Type B pancreatic cell (in vitro differentiated cells): ENCODE results near the gene DTX1. TPM values are rescaled to one million over a fixed set of nuclear protein-coding genes. Genes with fewer than 3 reads are reported as not detected.

Experiments used
- DNase-seq: peaks from one replicate; pipeline ENCODE4 v3.0.0; 2021; ENCODE audit warnings: mixed read lengths; ENCODE audit not compliant: unreplicated experiment; ENCODE audit errors: extremely low spot score
- H3K27ac Mint-ChIP-seq: 2 replicates; pipeline ENCODE4 v1.8.0; 2021; ENCODE audit warnings: mild to moderate bottlenecking, mixed read lengths
- H3K27me3 Mint-ChIP-seq: 2 replicates; pipeline ENCODE4 v1.8.0; 2021; ENCODE audit warnings: mixed read lengths
- H3K36me3 Mint-ChIP-seq: 2 replicates; pipeline ENCODE4 v1.8.0; 2021; ENCODE audit warnings: mixed read lengths
- H3K4me1 Mint-ChIP-seq: one replicate; pipeline ENCODE4 v1.8.0; 2021; ENCODE audit warnings: mixed read lengths; ENCODE audit not compliant: unreplicated experiment
- H3K4me3 Mint-ChIP-seq: 2 replicates; pipeline ENCODE4 v1.8.0; 2021; ENCODE audit warnings: mild to moderate bottlenecking, mixed read lengths
- H3K9me3 Mint-ChIP-seq: 2 replicates; pipeline ENCODE4 v1.8.0; 2021; ENCODE audit warnings: mixed read lengths
- CTCF ChIP-seq: fragments of 200-600 bp; sonication (generic); conservative IDR thresholded peaks from 2 replicates; pipeline ENCODE4 v1.5.0; 2021; ENCODE audit warnings: antibody characterized with exemption, mild to moderate bottlenecking
- total RNA-seq: library from RNA; stranded (reverse); gene quantifications from 2 replicates; pipeline ENCODE4 v1.2.1, GENCODE V29; 2021; ENCODE audit warnings: low replicate concordance

Gene DTX1
- total RNA-seq, 1 donor from 2014 or later, result 2.4 TPM

DNA sequence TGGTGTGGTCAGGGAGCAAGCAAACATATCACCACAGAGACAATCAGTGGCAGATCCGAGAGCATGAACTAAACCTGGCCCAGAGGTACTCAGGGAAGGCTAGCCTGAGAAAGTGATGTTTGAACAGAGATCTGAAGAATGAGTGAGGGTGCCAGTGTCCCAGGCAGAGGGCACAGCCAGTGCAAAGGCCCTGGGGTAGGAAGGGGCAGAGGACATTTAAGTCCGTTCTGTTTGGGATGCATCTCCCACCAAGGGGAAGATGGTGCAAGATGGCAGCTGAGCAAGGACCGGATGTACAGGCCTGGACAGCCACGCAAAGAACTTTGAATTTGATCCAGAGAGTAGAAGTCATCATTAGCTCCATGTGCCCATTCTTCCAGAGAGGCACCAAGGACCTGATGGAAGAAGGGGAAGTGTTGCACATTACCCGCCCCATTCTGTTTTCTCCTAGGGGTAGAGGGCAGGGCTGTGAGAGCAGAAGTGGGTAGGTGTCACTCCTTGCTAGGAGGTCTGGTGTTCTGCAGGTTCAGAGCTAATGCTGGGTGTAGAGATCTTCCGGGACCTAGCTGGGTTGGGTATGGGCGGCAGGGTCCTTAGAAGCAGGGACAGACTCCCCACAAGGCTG, 3.9 kb downstream of the DTX1 start:
- no peak for TF ChIP-seq CTCF
- peaks cover 11% of the 10 kb centered on the region for H3K4me1 Mint-ChIP-seq
- H3K27ac Mint-ChIP-seq, result no peak overlapping the region

DNA sequence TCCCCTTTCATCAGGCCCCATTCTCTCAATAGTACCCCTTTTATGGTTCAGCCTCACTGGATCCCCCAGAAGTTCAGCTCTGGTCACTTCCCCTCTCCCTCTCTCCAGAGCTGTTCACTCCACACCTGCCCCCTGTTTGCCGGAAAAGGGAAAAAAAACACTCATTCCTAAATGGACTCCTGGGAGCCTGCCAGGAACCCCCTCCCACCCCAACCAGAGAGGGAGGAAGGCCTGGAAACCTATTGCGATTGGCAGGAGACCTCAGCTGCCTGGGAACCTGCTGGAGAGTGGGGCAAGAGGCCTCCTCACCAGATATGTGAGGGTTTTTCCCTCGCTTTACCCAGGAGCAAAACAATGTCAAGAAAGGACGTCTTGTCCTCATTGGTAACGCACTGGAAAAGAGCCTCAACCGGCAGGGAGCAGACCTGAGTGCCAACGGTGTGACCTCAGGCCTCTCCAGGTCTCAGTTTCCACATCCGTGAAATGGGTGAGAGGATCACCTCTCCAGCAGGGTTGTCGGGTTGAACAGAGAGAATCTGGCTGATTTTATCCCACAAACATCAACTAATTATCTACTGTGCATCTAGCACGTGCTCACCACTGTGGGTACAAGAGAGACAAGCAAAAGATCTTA, 4.6 kb downstream of the DTX1 start:
- H3K9me3 Mint-ChIP-seq, result no peaks in the 10 kb centered on the region
- no peak overlapping the region for H3K27ac Mint-ChIP-seq
- peaks cover 27% of the 10 kb centered on the region for H3K27me3 Mint-ChIP-seq
- H3K4me1 Mint-ChIP-seq, result peaks cover 11% of the 10 kb centered on the region
- no peak for DNase-seq
- no peaks in the 10 kb centered on the region for H3K36me3 Mint-ChIP-seq
- H3K4me3 Mint-ChIP-seq, result no peak overlapping the region
- TF ChIP-seq CTCF, result no peak

More for the DNA sequence above, 3.9 kb downstream of the DTX1 start:
- Mint-ChIP-seq H3K27me3 (peaks cover 34% of the 10 kb centered on the region), H3K4me3 (no peak overlapping the region), H3K36me3 (no peaks in the 10 kb centered on the region), H3K9me3 (no peaks in the 10 kb centered on the region)
- no peak for DNase-seq

- no peak for DNase-seq
- TF ChIP-seq CTCF, result no peak
- Mint-ChIP-seq H3K4me3 (no peak overlapping the region), H3K9me3 (no peaks in the 10 kb centered on the region), H3K36me3 (no peaks in the 10 kb centered on the region), H3K27me3 (peaks cover 23% of the 10 kb centered on the region), H3K4me1 (peaks cover 11% of the 10 kb centered on the region), H3K27ac (no peak overlapping the region)
Observed at GRCh38 chr12:113062502-113063395, 6.2 kb downstream of the DTX1 start.

DNA sequence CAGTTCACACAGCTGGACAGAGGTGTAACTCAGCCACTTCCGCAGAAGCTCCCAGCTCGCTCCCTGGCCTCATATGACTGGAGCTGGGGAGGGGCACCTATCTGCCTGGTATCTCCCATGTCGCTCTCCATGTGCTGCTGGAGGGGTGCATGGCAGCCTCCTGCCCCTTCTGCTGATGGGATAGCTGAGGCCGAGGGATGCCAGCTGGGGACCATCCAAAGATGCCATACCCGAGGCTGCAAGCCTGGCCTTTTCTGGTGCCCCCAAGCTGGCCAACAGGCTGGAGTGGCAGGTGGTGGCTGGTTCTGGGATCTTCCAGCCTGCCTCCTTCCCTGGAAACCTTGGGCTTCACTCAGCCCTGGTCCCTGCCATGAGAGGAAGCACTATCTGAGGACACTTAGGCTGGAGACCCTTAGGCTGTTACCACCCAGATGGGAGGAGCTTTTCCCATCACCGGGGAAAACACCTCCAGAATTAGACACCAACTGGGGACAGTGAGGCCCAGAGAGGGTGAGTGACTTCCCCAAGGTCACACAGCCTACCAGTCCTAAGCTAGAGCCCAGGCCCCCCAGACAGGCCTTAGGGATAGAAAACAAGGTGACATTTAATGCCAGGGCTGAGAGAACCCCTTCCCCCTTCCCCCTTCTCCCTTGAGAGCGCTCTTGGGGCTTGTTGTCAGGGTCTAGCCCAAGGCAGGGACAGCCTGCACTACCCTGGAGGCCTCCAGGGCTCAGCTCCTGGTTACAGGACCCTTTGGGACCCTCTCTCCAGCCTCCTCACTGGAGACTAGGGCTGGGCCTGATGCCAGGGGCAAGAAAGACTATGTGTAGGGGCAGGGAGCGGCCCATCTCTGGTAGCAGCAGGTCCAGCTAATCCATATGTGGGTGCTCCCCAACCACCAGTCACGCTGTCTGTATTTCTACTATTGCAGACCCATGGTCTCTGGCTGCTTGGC, 7.1 kb downstream of the DTX1 start:
- H3K36me3 Mint-ChIP-seq, result no peaks in the 10 kb centered on the region
- no peak overlapping the region for H3K27ac Mint-ChIP-seq
- no peaks in the 10 kb centered on the region for H3K9me3 Mint-ChIP-seq
- DNase-seq, result no peak
- H3K27me3 Mint-ChIP-seq, result peaks cover 25% of the 10 kb centered on the region
- H3K4me1 Mint-ChIP-seq, result peaks cover 11% of the 10 kb centered on the region
- no peak overlapping the region for H3K4me3 Mint-ChIP-seq
- no peak for TF ChIP-seq CTCF
